ENCODE measurements around the gene DMWD. TPM values are rescaled to one million over a fixed set of nuclear protein-coding genes. Genes with fewer than 3 reads are reported as not detected.

The DMWD gene
- total RNA-seq, 1 experiment from 2014 or later = 86.7 TPM

DNA sequence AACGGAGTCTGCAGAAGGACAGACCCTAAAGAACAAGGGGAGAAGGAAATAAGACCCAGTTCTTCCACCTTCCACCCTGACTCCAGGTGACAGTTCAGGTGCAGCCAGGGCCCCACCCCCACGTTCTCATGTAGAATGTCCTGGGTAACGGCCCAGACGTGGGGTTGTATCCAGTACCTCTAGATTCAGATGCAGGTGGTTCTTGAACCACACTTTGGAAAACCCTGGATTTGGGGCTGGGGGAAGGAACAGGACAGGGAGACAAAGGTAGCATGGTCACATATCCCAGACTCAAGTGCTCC, 12.5 kb downstream of the DMWD start:
- TF ChIP-seq, protein P1, sequence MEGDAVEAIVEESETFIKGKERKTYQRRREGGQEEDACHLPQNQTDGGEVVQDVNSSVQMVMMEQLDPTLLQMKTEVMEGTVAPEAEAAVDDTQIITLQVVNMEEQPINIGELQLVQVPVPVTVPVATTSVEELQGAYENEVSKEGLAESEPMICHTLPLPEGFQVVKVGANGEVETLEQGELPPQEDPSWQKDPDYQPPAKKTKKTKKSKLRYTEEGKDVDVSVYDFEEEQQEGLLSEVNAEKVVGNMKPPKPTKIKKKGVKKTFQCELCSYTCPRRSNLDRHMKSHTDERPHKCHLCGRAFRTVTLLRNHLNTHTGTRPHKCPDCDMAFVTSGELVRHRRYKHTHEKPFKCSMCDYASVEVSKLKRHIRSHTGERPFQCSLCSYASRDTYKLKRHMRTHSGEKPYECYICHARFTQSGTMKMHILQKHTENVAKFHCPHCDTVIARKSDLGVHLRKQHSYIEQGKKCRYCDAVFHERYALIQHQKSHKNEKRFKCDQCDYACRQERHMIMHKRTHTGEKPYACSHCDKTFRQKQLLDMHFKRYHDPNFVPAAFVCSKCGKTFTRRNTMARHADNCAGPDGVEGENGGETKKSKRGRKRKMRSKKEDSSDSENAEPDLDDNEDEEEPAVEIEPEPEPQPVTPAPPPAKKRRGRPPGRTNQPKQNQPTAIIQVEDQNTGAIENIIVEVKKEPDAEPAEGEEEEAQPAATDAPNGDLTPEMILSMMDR (conservative IDR thresholded peaks at IDR 0.05; ENCODE audit: low read depth, low read length) = no peak
- no peak for TF ChIP-seq EZH2 (IDR thresholded peaks at IDR 0.05; ENCODE audit: borderline replicate concordance, low read depth, low read length, poor library complexity, severe bottlenecking)
- Histone ChIP-seq H3K27ac (ENCODE audit: low read depth, low read length, poor library complexity, severe bottlenecking) (no peak overlapping the region), H3K4me3 (ENCODE audit: low read depth, low read length, poor library complexity, severe bottlenecking) (no peak overlapping the region), H3K27me3 (replicated peaks; ENCODE audit: insufficient read depth, low read depth, low read length, poor library complexity) (no peaks in the 10 kb centered on the region), H3K9me3 (ENCODE audit: low read depth, low read length, poor library complexity, severe bottlenecking) (no peaks in the 10 kb centered on the region), H3K4me1 (ENCODE audit: insufficient read depth, low read length, poor library complexity, severe bottlenecking) (no peaks in the 10 kb centered on the region), H3K36me3 (ENCODE audit: insufficient read depth, low read length, poor library complexity, severe bottlenecking) (peaks cover 25% of the 10 kb centered on the region)
- POLR2A ChIA-PET (ENCODE audit: low non-redundant PET) = no interaction called here
- no TSS peak for BruUV-seq (replicated peaks)
- CTCF ChIA-PET = no interaction called here
- no peak for DNase-seq (ENCODE audit: low spot score)
- intact Hi-C loops (cut with micrococcal nuclease; ENCODE audit: unreplicated experiment) = no loop called here

DNA sequence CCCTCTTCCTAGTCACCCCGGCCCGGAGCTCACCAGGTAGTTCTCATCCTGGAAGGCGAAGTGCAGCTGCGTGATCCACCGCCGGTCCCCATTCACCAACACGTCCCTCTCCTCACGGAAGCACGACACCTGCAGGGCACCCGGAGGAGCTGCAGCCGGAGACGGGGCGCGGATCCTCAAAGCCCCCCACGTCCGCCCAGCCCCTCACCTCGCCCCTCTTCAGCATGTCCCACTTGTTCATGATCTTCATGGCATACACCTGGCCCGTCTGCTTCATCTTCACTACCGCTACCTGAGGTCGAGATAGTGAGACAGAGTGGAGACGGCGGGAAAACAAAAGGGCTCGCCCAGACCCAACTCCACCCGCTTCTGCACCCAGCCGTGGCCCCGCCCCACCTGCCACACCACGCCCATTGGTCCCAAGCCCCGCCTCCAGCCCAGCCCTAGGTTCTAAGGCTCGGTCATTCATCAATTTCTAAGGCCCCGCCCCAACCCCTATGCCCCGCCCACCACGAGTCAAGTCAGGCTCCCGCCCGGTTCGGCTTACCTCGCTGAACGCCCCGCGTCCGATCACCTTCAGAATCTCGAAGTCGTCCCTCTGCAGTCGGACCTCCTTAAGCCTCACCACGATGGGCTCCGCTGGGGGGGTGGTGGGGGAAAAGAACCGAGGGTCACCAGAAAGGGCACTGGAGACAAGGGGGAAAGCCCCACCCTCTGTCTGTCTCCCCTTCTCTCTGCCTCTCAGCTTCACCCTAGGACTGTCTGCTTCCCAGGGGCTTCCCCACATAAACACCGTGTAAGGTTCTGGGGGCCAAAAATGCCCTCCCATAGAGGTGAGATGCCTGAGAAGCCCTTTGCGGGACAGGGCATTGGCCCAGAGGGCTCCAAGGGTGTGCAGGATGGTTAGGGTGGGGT, 13.2 kb downstream of the DMWD start:
- Histone ChIP-seq H3K4me1 (ENCODE audit: insufficient read depth, low read length, poor library complexity, severe bottlenecking) (no peaks in the 10 kb centered on the region), H3K36me3 (ENCODE audit: insufficient read depth, low read length, poor library complexity, severe bottlenecking) (peaks cover 25% of the 10 kb centered on the region), H3K27me3 (replicated peaks; ENCODE audit: insufficient read depth, low read depth, low read length, poor library complexity) (no peaks in the 10 kb centered on the region), H3K4me3 (ENCODE audit: low read depth, low read length, poor library complexity, severe bottlenecking) (peak overlapping the region; percentile 40), H3K9me3 (ENCODE audit: low read depth, low read length, poor library complexity, severe bottlenecking) (no peaks in the 10 kb centered on the region), H3K27ac (ENCODE audit: low read depth, low read length, poor library complexity, severe bottlenecking) (no peak overlapping the region)
- no TSS peak for BruUV-seq (replicated peaks)
- ChIA-PET POLR2A (ENCODE audit: low non-redundant PET) (interaction anchor here (0.5 to 0.8 kb wide), 4 partner anchors 10 to 254 kb away, joined by 3 to 6 read pairs (median 3); partner anchors contain the start of genes DMWD and SIX5), CTCF (interaction anchor here (1.0 to 1.2 kb wide), 2 partner anchors 10 to 87 kb away, joined by 4 to 15 read pairs; partner anchors contain the start of genes QPCTL, SIX5 and SNRPD2)
- peak; percentile 91 for DNase-seq (ENCODE audit: low spot score)
- intact Hi-C loops (cut with micrococcal nuclease; ENCODE audit: unreplicated experiment) = loop anchor here (10.0 kb wide), 1 partner anchor 85 kb away; the partner anchor contains the start of genes QPCTL and SNRPD2
- TF ChIP-seq EZH2 (IDR thresholded peaks at IDR 0.05; ENCODE audit: borderline replicate concordance, low read depth, low read length, poor library complexity, severe bottlenecking) = no peak
- TF ChIP-seq, protein P1 (conservative IDR thresholded peaks at IDR 0.05; ENCODE audit: low read depth, low read length) = peak; percentile 80

DNA sequence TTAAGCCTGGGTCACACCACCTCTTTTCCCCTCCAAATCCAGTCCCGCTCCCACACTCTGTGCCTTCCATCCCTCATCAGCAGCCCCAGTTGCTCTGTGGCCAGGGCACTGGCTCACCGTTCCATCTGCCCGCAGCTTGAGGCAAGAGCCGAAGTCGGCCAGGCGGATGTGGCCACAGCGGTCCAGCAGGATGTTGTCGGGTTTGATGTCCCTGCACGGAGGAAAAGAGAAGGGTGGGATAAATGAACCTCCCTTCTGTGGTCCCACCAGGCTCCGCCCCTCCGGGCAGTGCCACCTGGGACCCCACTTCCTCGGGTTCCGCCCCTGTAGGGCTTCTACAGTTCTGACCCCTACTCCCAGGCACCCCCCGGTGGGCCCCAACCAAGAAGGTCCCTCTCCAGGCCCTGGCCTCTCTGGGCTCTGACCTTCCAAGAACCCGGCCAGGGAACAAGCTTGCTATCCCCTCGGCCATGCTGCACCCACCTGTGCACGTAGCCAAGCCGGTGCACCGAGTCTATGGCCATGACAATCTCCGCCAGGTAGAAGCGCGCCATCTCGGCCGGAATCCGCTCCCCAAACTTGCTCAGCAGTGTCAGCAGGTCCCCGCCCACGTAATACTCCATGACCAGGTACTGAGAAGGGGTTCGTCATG, 14.5 kb downstream of the DMWD start:
- H3K9me3 ChIP-seq (ENCODE audit: low read depth, low read length, poor library complexity, severe bottlenecking) = no peaks in the 10 kb centered on the region
- ChIA-PET POLR2A (ENCODE audit: low non-redundant PET) (no interaction called here), CTCF (no interaction called here)
- H3K27ac ChIP-seq (ENCODE audit: low read depth, low read length, poor library complexity, severe bottlenecking) = no peak overlapping the region
- H3K4me3 ChIP-seq (ENCODE audit: low read depth, low read length, poor library complexity, severe bottlenecking) = no peak overlapping the region
- TF ChIP-seq EZH2 (IDR thresholded peaks at IDR 0.05; ENCODE audit: borderline replicate concordance, low read depth, low read length, poor library complexity, severe bottlenecking) = no peak
- TF ChIP-seq, protein P1 (conservative IDR thresholded peaks at IDR 0.05; ENCODE audit: low read depth, low read length) = no peak
- H3K36me3 ChIP-seq (ENCODE audit: insufficient read depth, low read length, poor library complexity, severe bottlenecking) = peaks cover 25% of the 10 kb centered on the region
- no peaks in the 10 kb centered on the region for H3K27me3 ChIP-seq (replicated peaks; ENCODE audit: insufficient read depth, low read depth, low read length, poor library complexity)
- H3K4me1 ChIP-seq (ENCODE audit: insufficient read depth, low read length, poor library complexity, severe bottlenecking) = no peaks in the 10 kb centered on the region
- intact Hi-C loops (cut with micrococcal nuclease; ENCODE audit: unreplicated experiment) = loop anchor here (10.0 kb wide), 1 partner anchor 83 kb away; the partner anchor contains the start of genes QPCTL and SNRPD2
- DNase-seq (ENCODE audit: low spot score) = no peak
- no TSS peak for BruUV-seq (replicated peaks)

All from A673 (cell line).